ENCODE data around the gene POLG.

The POLG gene

DNA sequence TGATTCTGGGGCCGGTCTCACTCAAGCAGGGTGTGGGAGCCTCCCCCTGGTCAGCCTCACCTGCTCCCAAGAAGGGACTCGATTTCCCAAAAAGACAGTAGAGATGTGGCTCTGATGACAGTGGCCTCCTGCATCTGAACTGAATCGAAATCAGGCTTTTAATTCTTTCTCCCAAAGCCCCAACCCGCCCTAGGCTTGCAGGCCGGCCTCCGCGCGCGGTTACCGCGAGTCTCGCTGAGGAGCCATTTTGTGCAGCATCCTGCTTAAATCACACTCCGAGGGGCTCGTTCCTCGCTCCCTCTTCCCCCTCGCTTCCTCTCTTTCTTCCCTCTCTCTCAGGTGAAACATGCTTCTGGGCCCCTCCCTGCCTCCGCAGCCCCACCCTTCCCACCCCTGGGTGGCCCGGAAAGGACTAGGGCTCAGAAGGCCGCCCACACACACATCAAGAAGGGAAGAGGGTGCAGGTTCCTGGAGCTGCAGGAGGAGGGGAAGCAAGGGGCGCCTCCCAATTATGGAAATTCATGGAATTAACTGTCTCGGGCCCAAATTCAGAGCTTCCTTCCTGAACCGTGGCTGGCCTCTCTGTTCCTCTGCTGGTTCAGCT, 30.9 kb upstream of the POLG start:
- DNase-seq (ENCODE audit: extremely low spot score), result no peak
- TF ChIP-seq, protein P1, sequence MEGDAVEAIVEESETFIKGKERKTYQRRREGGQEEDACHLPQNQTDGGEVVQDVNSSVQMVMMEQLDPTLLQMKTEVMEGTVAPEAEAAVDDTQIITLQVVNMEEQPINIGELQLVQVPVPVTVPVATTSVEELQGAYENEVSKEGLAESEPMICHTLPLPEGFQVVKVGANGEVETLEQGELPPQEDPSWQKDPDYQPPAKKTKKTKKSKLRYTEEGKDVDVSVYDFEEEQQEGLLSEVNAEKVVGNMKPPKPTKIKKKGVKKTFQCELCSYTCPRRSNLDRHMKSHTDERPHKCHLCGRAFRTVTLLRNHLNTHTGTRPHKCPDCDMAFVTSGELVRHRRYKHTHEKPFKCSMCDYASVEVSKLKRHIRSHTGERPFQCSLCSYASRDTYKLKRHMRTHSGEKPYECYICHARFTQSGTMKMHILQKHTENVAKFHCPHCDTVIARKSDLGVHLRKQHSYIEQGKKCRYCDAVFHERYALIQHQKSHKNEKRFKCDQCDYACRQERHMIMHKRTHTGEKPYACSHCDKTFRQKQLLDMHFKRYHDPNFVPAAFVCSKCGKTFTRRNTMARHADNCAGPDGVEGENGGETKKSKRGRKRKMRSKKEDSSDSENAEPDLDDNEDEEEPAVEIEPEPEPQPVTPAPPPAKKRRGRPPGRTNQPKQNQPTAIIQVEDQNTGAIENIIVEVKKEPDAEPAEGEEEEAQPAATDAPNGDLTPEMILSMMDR (IDR thresholded peaks at IDR 0.05; ENCODE audit: control extremely low read depth, extremely low read depth, low read depth, missing control alignments), result no peak
- CTCF ChIA-PET, result interaction anchor here (1.2 to 2.2 kb wide), 2 partner anchors 9 to 65 kb away, joined by 4 to 17 read pairs; no protein-coding TSS in a partner anchor
- POLR2A ChIA-PET, result no interaction called here

DNA sequence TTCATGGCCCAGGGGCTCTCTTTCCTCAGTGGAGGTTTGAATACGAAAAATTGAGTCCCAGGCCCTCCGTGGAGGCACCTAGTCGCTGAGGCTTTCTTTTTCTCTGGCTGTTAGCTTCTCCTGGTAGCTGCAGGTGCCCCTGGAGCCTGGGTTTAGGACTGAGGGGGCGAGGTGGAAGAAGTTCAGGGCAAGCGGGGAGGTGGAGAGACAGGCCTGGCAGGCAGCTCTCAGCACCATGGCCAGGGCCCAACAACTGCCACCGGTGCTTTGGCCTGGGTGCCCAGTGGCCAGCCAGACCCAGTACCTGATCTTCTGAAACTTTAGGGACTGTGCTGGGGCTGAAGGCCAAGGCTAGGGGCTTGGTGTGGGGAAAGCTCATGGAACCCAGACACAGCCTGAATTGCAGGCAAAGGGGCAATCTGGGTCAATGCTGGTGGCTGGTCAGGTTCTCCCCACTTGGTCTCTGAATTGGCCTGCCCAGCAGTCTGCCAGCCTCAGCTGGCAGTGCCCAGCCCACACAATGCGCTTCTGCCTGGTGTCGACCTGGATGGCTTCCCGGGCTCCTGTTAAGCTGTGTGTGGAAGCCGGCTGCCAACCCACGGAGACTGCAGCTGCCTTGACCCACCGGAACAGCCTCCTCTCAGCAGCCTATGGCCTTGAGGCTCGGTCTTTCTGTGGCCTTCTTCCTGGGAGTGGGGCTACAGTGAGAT, 30.3 kb upstream of the POLG start:
- TF ChIP-seq, protein P1 (IDR thresholded peaks at IDR 0.05; ENCODE audit: control extremely low read depth, extremely low read depth, low read depth, missing control alignments), result no peak
- POLR2A ChIA-PET, result no interaction called here
- DNase-seq (ENCODE audit: extremely low spot score), result no peak
- CTCF ChIA-PET, result interaction anchor here (1.2 to 2.2 kb wide), 3 partner anchors 8 to 65 kb away, joined by 3 to 17 read pairs (median 4); no protein-coding TSS in a partner anchor

DNA sequence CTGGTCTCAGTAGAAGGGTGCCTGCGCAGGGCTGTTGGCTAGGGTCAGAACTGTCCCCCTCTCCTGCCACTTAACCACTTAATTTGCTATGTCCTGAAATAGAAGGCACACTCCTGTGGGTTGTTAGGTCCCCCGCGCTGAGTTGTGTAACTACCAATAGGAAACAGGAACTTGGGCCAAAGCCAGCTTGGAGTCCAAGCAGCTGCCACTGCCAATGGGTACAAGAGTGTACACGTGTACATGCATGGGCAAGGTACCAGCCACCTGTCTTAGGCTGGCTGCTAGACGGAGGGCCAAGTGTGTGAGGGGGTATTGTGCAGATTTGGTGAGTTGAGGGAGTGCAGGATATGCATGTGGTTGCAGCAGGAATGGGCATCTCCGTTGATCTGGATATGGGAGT, 29.7 kb upstream of the POLG start:
- no peak for DNase-seq (ENCODE audit: extremely low spot score)
- POLR2A ChIA-PET, result no interaction called here
- CTCF ChIA-PET, result interaction anchor here (1.2 to 1.3 kb wide), 2 partner anchors 35 to 66 kb away, joined by 3 to 4 read pairs; no protein-coding TSS in a partner anchor
- TF ChIP-seq, protein P1 (IDR thresholded peaks at IDR 0.05; ENCODE audit: control extremely low read depth, extremely low read depth, low read depth, missing control alignments), result no peak

DNA sequence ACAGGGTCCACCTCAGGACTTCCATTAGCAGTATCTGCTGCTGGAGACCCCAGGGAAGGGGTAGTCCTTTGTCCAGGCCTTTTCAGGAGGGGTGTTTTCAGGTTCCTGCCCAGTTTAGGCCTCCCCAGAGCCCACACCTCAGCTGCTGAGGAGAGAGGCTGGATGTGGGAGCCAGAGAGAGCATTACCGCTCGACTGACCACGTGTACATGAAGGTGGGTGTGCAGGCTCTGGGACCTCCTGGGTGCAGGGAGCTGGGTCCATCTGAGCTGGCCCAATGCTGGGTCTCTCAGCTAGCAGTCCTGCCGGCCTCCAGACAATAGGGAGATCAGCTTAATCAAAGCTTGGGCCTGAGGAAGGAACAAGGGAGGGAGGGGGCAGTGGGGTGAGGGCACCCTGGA, 29.1 kb upstream of the POLG start:
- POLR2A ChIA-PET, result no interaction called here
- CTCF ChIA-PET, result interaction anchor here (1.3 to 9.5 kb wide), 2 partner anchors 36 to 110 kb away, joined by 3 to 126 read pairs; no protein-coding TSS in a partner anchor
- no peak for DNase-seq (ENCODE audit: extremely low spot score)
- TF ChIP-seq, protein P1 (IDR thresholded peaks at IDR 0.05; ENCODE audit: control extremely low read depth, extremely low read depth, low read depth, missing control alignments), result no peak

DNA sequence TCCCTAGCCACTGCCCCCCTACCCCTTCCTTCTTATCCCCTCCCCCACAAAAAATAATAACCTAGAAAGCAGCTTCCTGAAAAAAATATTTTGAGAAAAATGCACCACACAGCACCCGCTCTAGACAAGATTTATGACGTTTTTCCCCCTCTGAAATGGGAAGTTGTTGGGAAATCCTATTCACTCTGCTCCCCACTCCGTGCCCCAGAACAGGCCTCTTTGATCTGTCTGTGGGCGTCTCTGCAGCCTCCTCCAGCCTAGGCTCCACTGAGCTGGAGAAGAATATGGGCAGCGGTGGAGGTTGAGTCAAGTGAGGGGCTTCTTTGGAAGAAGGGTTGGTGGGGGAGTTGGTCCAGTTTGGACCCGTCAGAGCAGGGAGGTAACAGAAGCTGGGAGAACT, 28.5 kb upstream of the POLG start:
- POLR2A ChIA-PET, result no interaction called here
- TF ChIP-seq, protein P1 (IDR thresholded peaks at IDR 0.05; ENCODE audit: control extremely low read depth, extremely low read depth, low read depth, missing control alignments), result no peak
- CTCF ChIA-PET, result interaction anchor here (2.2 to 9.5 kb wide), 2 partner anchors 54 to 110 kb away, joined by 7 to 126 read pairs; no protein-coding TSS in a partner anchor
- no peak for DNase-seq (ENCODE audit: extremely low spot score)

DNA sequence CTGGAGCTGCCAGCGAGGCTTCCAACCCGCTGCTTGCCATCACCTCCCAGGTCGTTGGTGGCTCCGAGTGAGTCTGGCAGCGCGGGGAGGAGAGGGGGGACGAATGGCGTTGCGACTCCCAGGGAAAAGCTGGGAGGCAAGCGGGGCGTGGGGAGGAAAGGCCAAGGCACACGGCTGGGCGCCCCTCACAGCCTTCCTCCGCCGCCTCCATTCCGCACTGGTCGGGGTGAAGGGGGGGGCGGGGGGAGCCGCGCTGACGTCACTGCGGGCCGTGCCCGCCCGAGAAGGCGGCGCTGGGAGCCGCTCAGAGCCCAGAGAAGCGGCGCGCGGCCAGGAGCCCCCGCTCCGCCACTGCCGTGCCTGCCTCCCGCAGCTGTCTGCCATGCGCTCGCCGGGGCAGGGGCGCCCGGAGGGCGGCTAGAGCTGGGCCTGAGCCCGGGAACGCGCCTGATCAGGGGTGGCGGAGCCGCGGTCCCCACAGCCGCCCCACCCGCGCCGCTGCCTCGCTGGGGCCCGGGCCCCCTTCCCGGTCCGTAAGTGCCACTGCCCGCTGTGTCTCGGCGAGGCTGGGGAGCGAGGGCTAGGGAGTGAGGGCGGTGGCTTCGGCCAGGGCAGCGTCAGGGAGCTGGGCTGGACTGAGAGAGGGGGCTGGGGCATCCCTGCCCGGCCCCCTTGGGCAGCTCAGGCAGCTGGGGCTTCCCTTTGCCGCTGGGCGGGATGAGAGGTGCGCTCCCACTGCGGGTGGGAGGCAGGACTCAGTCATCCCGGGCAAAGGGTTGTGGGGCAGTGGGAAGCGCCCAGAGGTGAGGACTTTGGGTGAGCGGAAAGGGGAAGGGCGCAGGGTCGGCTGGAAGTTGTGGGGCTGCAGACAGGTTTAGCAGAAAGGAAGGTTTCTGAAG, 27.8 kb upstream of the POLG start:
- no peak for DNase-seq (ENCODE audit: extremely low spot score)
- ChIA-PET CTCF (interaction anchor here (1.6 to 9.5 kb wide), 4 partner anchors 18 to 111 kb away, joined by 7 to 126 read pairs (median 45); no protein-coding TSS in a partner anchor), POLR2A (no interaction called here)
- TF ChIP-seq, protein P1 (IDR thresholded peaks at IDR 0.05; ENCODE audit: control extremely low read depth, extremely low read depth, low read depth, missing control alignments), result no peak

All from GM10248 (cell line).